IMR-90 (cell line): ENCODE data around the gene APC2. TPM values are rescaled to one million over a fixed set of nuclear protein-coding genes. Genes with fewer than 3 reads are reported as not detected.
"Not testable (repeated sequence)": the region's sequence is repeated elsewhere in the genome, so short reads cannot be mapped to it uniquely, and the experiment has no call there.

Source experiments
- ATAC-seq: fragments of 200-7000 bp; cut with Tn5 transposase; 2 replicates; pipeline ENCODE4 v1.9.1; 2020; ENCODE audit warnings: low read depth, mild to moderate bottlenecking, moderate library complexity
- BruUV-seq: library from RNA; stranded (reverse); fragments of 400-500 nt; replicated peaks from 2 replicates; lab custom pipeline; 2021; lab: Mats Ljungman, UMichigan
- CTCF ChIA-PET: fragments of 300-600 bp; formaldehyde crosslinking; extraction: SDS; loops from one replicate; lab custom pipeline; 2021; ENCODE audit warnings: antibody characterized with exemption; lab: Yijun Ruan, JAX
- POLR2A ChIA-PET: fragments of 300-600 bp; sonication (Branson Sonifier 250); formaldehyde crosslinking; loops from one replicate; lab custom pipeline; 2022; ENCODE audit warnings: antibody characterized with exemption; ENCODE audit not compliant: unreplicated experiment; lab: Charles Lee
- DNase-seq: peaks from one replicate; pipeline ENCODE4 v3.0.0; 2013
- H2AFZ ChIP-seq: replicated peaks from 2 replicates; pipeline ENCODE3; 2013; ENCODE audit warnings: low read length, mild to moderate bottlenecking; ENCODE audit not compliant: poor library complexity
- H2AK5ac ChIP-seq: 2 replicates; pipeline ENCODE4 v1.6.1; 2013; ENCODE audit warnings: low read depth, low read length, inconsistent platforms
- H2AK9ac ChIP-seq: replicated peaks from 2 replicates; pipeline ENCODE3; 2013; ENCODE audit warnings: mild to moderate bottlenecking, low read depth, low read length, moderate library complexity; ENCODE audit not compliant: poor library complexity
- H2BK120ac ChIP-seq: 2 replicates; pipeline ENCODE4 v1.6.1; 2013; ENCODE audit warnings: low read depth, low read length, inconsistent platforms
- H2BK15ac ChIP-seq: 3 replicates; pipeline ENCODE4 v1.6.1; 2013; ENCODE audit warnings: low read depth, low read length, inconsistent platforms
- H2BK20ac ChIP-seq: 2 replicates; pipeline ENCODE4 v1.6.1; 2013; ENCODE audit warnings: low read depth, mild to moderate bottlenecking, inconsistent platforms, low read length, moderate library complexity
- H2BK5ac ChIP-seq: 2 replicates; pipeline ENCODE4 v1.6.1; 2013; ENCODE audit warnings: mild to moderate bottlenecking, low read depth, low read length, inconsistent platforms; ENCODE audit not compliant: poor library complexity, severe bottlenecking
- H3K14ac ChIP-seq: replicated peaks from 2 replicates; pipeline ENCODE4 v1.6.1; 2013; ENCODE audit warnings: low read depth, low read length, inconsistent platforms
- H3K18ac ChIP-seq: 2 replicates; pipeline ENCODE4 v1.6.1; 2013; ENCODE audit warnings: low read depth, low read length, control low read depth
- H3K23ac ChIP-seq: 2 replicates; pipeline ENCODE4 v1.6.1; 2013; ENCODE audit warnings: low read depth, low read length, inconsistent platforms
- H3K27ac ChIP-seq: 2 replicates; pipeline ENCODE4 v1.5.1; 2013; ENCODE audit warnings: mild to moderate bottlenecking, control low read depth, low read length; ENCODE audit not compliant: insufficient read depth
- H3K27me3 ChIP-seq: 2 replicates; pipeline ENCODE4 v1.6.1; 2013; ENCODE audit warnings: low read length; ENCODE audit not compliant: control insufficient read depth, insufficient read depth
- H3K36me3 ChIP-seq: 2 replicates; pipeline ENCODE4 v1.6.1; 2013; ENCODE audit warnings: low read length, mixed read lengths; ENCODE audit not compliant: control insufficient read depth, insufficient read depth
- H3K4ac ChIP-seq: 2 replicates; pipeline ENCODE4 v1.6.1; 2013; ENCODE audit warnings: low read depth, low read length, inconsistent platforms
- H3K4me1 ChIP-seq: 2 replicates; pipeline ENCODE4 v1.6.1; 2013; ENCODE audit warnings: low read length, mixed read lengths; ENCODE audit not compliant: control insufficient read depth, insufficient read depth
- H3K4me2 ChIP-seq: 2 replicates; pipeline ENCODE4 v1.6.1; 2013; ENCODE audit warnings: low read depth, mild to moderate bottlenecking, control low read depth, low read length, moderate library complexity
- H3K4me3 ChIP-seq: 2 replicates; pipeline ENCODE4 v1.5.1; 2013; ENCODE audit warnings: low read depth, mild to moderate bottlenecking, control low read depth, low read length, moderate library complexity; ENCODE audit not compliant: insufficient read depth
- H3K56ac ChIP-seq: 2 replicates; pipeline ENCODE4 v1.6.1; 2013; ENCODE audit warnings: low read length, inconsistent platforms; ENCODE audit not compliant: insufficient read depth; ENCODE audit errors: extremely low read depth
- H3K79me1 ChIP-seq, 2 experiments: 2 replicates each; pipeline ENCODE4 v1.6.1; 2013; ENCODE audit warnings: low read length in 2 of 2, inconsistent platforms in 1 of 2, low read depth in 1 of 2
- H3K9ac ChIP-seq: 2 replicates; pipeline ENCODE4 v1.6.1; 2013; ENCODE audit warnings: low read depth, low read length, control low read depth
- H3K9me1 ChIP-seq: 2 replicates; pipeline ENCODE4 v1.6.1; 2013; ENCODE audit warnings: low read length, inconsistent platforms; ENCODE audit not compliant: insufficient read depth
- H3K9me3 ChIP-seq: 2 replicates; pipeline ENCODE4 v1.6.1; 2013; ENCODE audit warnings: low read length; ENCODE audit not compliant: control insufficient read depth, insufficient read depth
- H4K20me1 ChIP-seq: 2 replicates; pipeline ENCODE4 v1.6.1; 2013; ENCODE audit warnings: low read length, inconsistent platforms; ENCODE audit not compliant: insufficient read depth
- H4K5ac ChIP-seq: 2 replicates; pipeline ENCODE4 v1.6.1; 2013; ENCODE audit warnings: mild to moderate bottlenecking, low read depth, low read length, control low read depth
- H4K8ac ChIP-seq, 2 experiments: 2 replicates each; pipeline ENCODE4 v1.6.1; 2013; ENCODE audit warnings: low read depth in 2 of 2, low read length in 2 of 2, control low read depth in 1 of 2, inconsistent platforms in 1 of 2
- H4K91ac ChIP-seq: 2 replicates; pipeline ENCODE4 v1.6.1; 2013; ENCODE audit warnings: low read depth, low read length, inconsistent platforms; ENCODE audit not compliant: insufficient read depth
- WGBS, 2 experiments: methylation state at CpG; one replicate each; pipeline versions ENCODE4 v1.1.5 to v1.1.7; 2013; ENCODE audit warnings: missing lambda C conversion rate in 2 of 2; ENCODE audit not compliant: insufficient read length in 1 of 2; ENCODE audit errors: extremely low coverage in 2 of 2; 5-methylcytosine and 5-hydroxymethylcytosine counted together
- dilution Hi-C: fragments of 300-500 bp; cut with HindIII; formaldehyde crosslinking; loops from one replicate; pipeline ENCODE4 v1.14.3; 2018; ENCODE audit warnings: low sequenced_read_pairs; ENCODE audit not compliant: unreplicated experiment
- in situ Hi-C: fragments of 300-500 bp; cut with MboI; formaldehyde crosslinking; loops from 3 replicates; pipeline ENCODE4 v1.14.3; 2019; ENCODE audit warnings: low sequenced_read_pairs, inconsistent platforms, mixed read lengths
- intact Hi-C: fragments of 100-400 bp; cut with micrococcal nuclease; formaldehyde crosslinking; loops from 2 replicates; pipeline ENCODE4 v1.10.0; 2022
- polyA plus RNA-seq, 3 experiments: library from polyadenylated mRNA; depleted of rRNA; stranded (reverse); fragments of >200 nt; gene quantifications; 2 replicates each; pipeline ENCODE4 v1.2.3, GENCODE V29; 2012; ENCODE audit warnings: low replicate concordance in 1 of 3
- total RNA-seq: library from RNA; depleted of rRNA; stranded (reverse); fragments of >200 nt; gene quantifications from 2 replicates; pipeline ENCODE4 v1.2.3, GENCODE V29; 2012

APC2 gene
- total and polyA plus RNA-seq, 2 of the 4 experiments (the other 2 are of a cell fraction): 0.36 to 0.41 TPM

DNA sequence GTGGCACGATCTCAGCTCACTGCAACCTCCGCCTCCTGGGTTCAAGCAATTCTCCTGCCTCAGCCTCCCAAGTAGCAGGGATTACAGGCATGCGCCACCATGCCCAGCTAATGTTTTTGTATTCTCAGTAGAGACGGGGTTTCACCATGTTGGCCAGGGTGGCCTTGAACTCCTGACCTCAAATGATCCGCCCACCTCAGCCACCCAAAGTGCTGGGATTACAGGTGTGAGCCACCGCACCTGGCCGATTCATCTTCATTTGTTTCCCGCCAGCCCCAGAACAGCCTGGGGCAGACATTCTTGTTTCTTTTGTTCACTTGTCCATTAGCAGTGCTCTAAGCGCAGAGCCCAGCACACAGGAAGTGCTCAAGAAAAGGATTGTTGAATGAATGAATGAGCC is 27.1 kb downstream of the APC2 start:
- WGBS, 2 experiments: 92% methylated on average over 2 of the region's 9 CpGs; no CpG with 5 or more reads in 1 of the 2 experiments
- ATAC-seq, H4K8ac ChIP-seq, H3K9me3 ChIP-seq, H3K4me2 ChIP-seq, H3K14ac ChIP-seq, H3K36me3 ChIP-seq, POLR2A ChIA-PET, H3K4me1 ChIP-seq, H2BK120ac ChIP-seq, H4K91ac ChIP-seq, H3K9ac ChIP-seq, H3K56ac ChIP-seq, H4K5ac ChIP-seq, H3K27me3 ChIP-seq, H3K9me1 ChIP-seq, dilution Hi-C loops, H3K27ac ChIP-seq, H2AK9ac ChIP-seq, H3K18ac ChIP-seq, H2BK20ac ChIP-seq, intact Hi-C loops, H2BK15ac ChIP-seq, H3K4me3 ChIP-seq, H2BK5ac ChIP-seq, H3K23ac ChIP-seq, H3K4ac ChIP-seq, in situ Hi-C loops, DNase-seq, BruUV-seq, H2AK5ac ChIP-seq, H2AFZ ChIP-seq: not testable (repeated sequence)
- CTCF ChIA-PET: interaction anchor here (0.5 kb wide), 1 partner anchor 11 kb away, joined by 3 read pairs; no protein-coding TSS in a partner anchor
- H3K79me1 ChIP-seq: peaks cover 10 to 48% of the 10 kb centered on the region in 2 experiments
- peaks cover 45% of the 10 kb centered on the region for H4K20me1 ChIP-seq
